ENCODE results near the gene SYCN. TPM values are rescaled to one million over a fixed set of nuclear protein-coding genes. Genes with fewer than 3 reads are reported as not detected.

Gene SYCN
- total RNA-seq, 4 donors from 2014 or later = not detected

GRCh38 chr19:39156326-39157230 is 47.5 kb downstream of the SYCN start:
- H3K36me3 ChIP-seq = no peaks in the 10 kb centered on the region
- no peak overlapping the region for H3K27ac ChIP-seq
- peaks cover under 1 to 25% of the 10 kb centered on the region in 2 donors for H3K4me1 ChIP-seq
- H3K4me3 ChIP-seq = no peak overlapping the region
- H3K9me3 ChIP-seq = no peaks in the 10 kb centered on the region
- no peaks in the 10 kb centered on the region for H3K27me3 ChIP-seq
- intact Hi-C loops (cut with DNase I; ENCODE audit: low total_unique reads) = no loop called here
- no peak for TF ChIP-seq CTCF (IDR thresholded peaks at IDR 0.05)
- no peak for TF ChIP-seq POLR2A (IDR thresholded peaks at IDR 0.05)
- DNase-seq = no peak

GRCh38 chr19:39155741-39156140 is 48.3 kb downstream of the SYCN start:
- Histone ChIP-seq H3K4me1 (peaks cover 6 to 30% of the 10 kb centered on the region in 2 donors), H3K4me3 (no peak overlapping the region)

GRCh38 chr19:39155114-39155700 is 48.9 kb downstream of the SYCN start:
- TF ChIP-seq POLR2A (IDR thresholded peaks at IDR 0.05) (no peak), CTCF (IDR thresholded peaks at IDR 0.05) (no peak)
- Histone ChIP-seq H3K27me3 (no peaks in the 10 kb centered on the region), H3K4me1 (peaks cover 6 to 30% of the 10 kb centered on the region in 2 donors), H3K27ac (no peak overlapping the region), H3K4me3 (no peak overlapping the region), H3K9me3 (no peaks in the 10 kb centered on the region), H3K36me3 (no peaks in the 10 kb centered on the region)
- intact Hi-C loops (cut with DNase I; ENCODE audit: low total_unique reads) = no loop called here
- no peak for DNase-seq

More at GRCh38 chr19:39155741-39156140, 48.3 kb downstream of the SYCN start:
- no peak for DNase-seq
- Histone ChIP-seq H3K27ac (no peak overlapping the region), H3K36me3 (no peaks in the 10 kb centered on the region), H3K27me3 (no peaks in the 10 kb centered on the region), H3K9me3 (no peaks in the 10 kb centered on the region)
- intact Hi-C loops (cut with DNase I; ENCODE audit: low total_unique reads) = no loop called here
- TF ChIP-seq POLR2A (IDR thresholded peaks at IDR 0.05) = no peak
- TF ChIP-seq CTCF (IDR thresholded peaks at IDR 0.05) = no peak

GRCh38 chr19:39154629-39155100 is 49.4 kb downstream of the SYCN start:
- Histone ChIP-seq H3K9me3 (no peaks in the 10 kb centered on the region), H3K4me3 (no peak overlapping the region), H3K27ac (no peak overlapping the region), H3K36me3 (no peaks in the 10 kb centered on the region), H3K27me3 (no peaks in the 10 kb centered on the region), H3K4me1 (peaks cover 6 to 30% of the 10 kb centered on the region in 2 donors)
- TF ChIP-seq CTCF (IDR thresholded peaks at IDR 0.05) (no peak), POLR2A (IDR thresholded peaks at IDR 0.05) (no peak)
- intact Hi-C loops (cut with DNase I; ENCODE audit: low total_unique reads) = no loop called here
- no peak for DNase-seq

- Histone ChIP-seq H3K27ac (no peak overlapping the region), H3K4me3 (no peak overlapping the region), H3K27me3 (no peaks in the 10 kb centered on the region), H3K36me3 (no peaks in the 10 kb centered on the region), H3K9me3 (no peaks in the 10 kb centered on the region), H3K4me1 (peaks cover 6 to 30% of the 10 kb centered on the region in 2 donors)
- intact Hi-C loops (cut with DNase I; ENCODE audit: low total_unique reads) = no loop called here
- DNase-seq = no peak
- TF ChIP-seq POLR2A (IDR thresholded peaks at IDR 0.05) (no peak), CTCF (IDR thresholded peaks at IDR 0.05) (no peak)
These were observed 49.9 kb downstream of the SYCN start for GRCh38 chr19:39154100-39154628.

All from uterus (tissue), 4 donors.